ENCODE data around the gene IFRD1.

DNA sequence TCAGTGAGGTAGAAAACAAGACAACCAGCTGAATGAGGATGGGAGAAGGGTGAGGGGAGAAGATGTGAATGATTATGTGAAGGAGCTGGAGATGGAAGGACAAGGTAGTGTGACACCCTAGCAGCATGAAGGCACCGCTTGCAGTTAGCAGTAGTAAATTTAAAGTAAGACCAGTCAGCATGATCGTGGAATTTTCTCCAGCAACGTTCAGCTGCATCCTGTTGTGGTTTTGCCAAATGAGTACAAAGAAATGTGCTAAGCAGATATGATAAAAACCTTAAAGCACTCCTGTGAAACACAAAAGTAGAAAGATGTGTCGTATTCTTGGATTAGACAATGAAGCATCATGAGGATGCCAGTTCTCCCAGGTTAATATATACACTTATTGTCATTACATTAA lies 34.1 kb upstream of the IFRD1 start:
- TF ChIP-seq POLR2A (IDR thresholded peaks at IDR 0.05; ENCODE audit: low read depth), result no peak
- no peak for TF ChIP-seq POLR2AphosphoS5 (IDR thresholded peaks at IDR 0.05)
- TF ChIP-seq CTCF (IDR thresholded peaks at IDR 0.05), result no peak
- no peak for TF ChIP-seq EP300 (IDR thresholded peaks at IDR 0.05)
